Common myeloid progenitor, CD34-positive (primary cell): ENCODE measurements around the gene CTAG1B. TPM values are rescaled to one million over a fixed set of nuclear protein-coding genes. Genes with fewer than 3 reads are reported as not detected.
"Not testable (repeated sequence)": the region's sequence is repeated elsewhere in the genome, so short reads cannot be mapped to it uniquely, and the experiment has no call there.

ENCODE experiments used
- CTCF ChIA-PET: fragments of 350-600 bp; sonication (Branson Sonifier 250); formaldehyde crosslinking; loops from one replicate; lab custom pipeline; 2021; ENCODE audit warnings: antibody characterized with exemption; lab: Charles Lee
- POLR2A ChIA-PET: fragments of 350-600 bp; sonication (Branson Sonifier 250); formaldehyde crosslinking; loops from one replicate; lab custom pipeline; 2021; ENCODE audit warnings: antibody characterized with exemption; lab: Charles Lee
- DNase-seq, 3 donors: peaks; one replicate each; pipeline versions ENCODE4 v3.0.0 to v3.0.0-alpha.2; 2013
- H3K27ac ChIP-seq, 2 experiments: 1 replicate in 1 of 2; 2 replicates in 1 of 2; pipeline ENCODE4 v1.7.0; 2013; ENCODE audit warnings: inconsistent platforms in 2 of 2, low read length in 2 of 2, mild to moderate bottlenecking in 2 of 2, low read depth in 1 of 2, moderate library complexity in 1 of 2; ENCODE audit not compliant: severe bottlenecking in 2 of 2, insufficient read depth in 1 of 2, poor library complexity in 1 of 2
- H3K27me3 ChIP-seq, 5 experiments: replicated peaks in 2 of 5; 1 replicate in 3 of 5; 2 replicates in 2 of 5; pipeline versions ENCODE4 v1.6.1 to v1.7.0; 2013; ENCODE audit warnings: low read length in 4 of 5, mild to moderate bottlenecking in 2 of 5, moderate library complexity in 2 of 5, inconsistent platforms in 1 of 5; ENCODE audit not compliant: insufficient read depth in 5 of 5, control insufficient read depth in 4 of 5
- H3K36me3 ChIP-seq, 4 experiments: 1 replicate in 2 of 4; 2 replicates in 2 of 4; pipeline versions ENCODE4 v1.6.1 to v1.7.0; 2013; ENCODE audit warnings: low read length in 3 of 4, control low read depth in 1 of 4, mild to moderate bottlenecking in 1 of 4; ENCODE audit not compliant: control insufficient read depth in 4 of 4, insufficient read depth in 4 of 4
- H3K4me1 ChIP-seq, 4 experiments: 1 replicate in 3 of 4; 2 replicates in 1 of 4; pipeline versions ENCODE4 v1.6.1 to v1.7.1; 2013; ENCODE audit warnings: low read length in 3 of 4, mild to moderate bottlenecking in 3 of 4, control low read depth in 1 of 4, inconsistent platforms in 1 of 4, moderate library complexity in 1 of 4; ENCODE audit not compliant: control insufficient read depth in 4 of 4, insufficient read depth in 4 of 4; ENCODE audit errors: control extremely low read depth in 1 of 4
- H3K4me3 ChIP-seq, 7 experiments: 1 replicate in 4 of 7; 2 replicates in 3 of 7; pipeline versions ENCODE4 v1.5.1 to v1.7.0; 2013; ENCODE audit warnings: mild to moderate bottlenecking in 7 of 7, low read length in 6 of 7, moderate library complexity in 6 of 7, inconsistent platforms in 2 of 7, low read depth in 2 of 7, control low read depth in 1 of 7; ENCODE audit not compliant: insufficient read depth in 4 of 7, control insufficient read depth in 1 of 7; ENCODE audit errors: extremely low read depth in 1 of 7
- H3K9me3 ChIP-seq, 5 experiments: 1 replicate in 4 of 5; 2 replicates in 1 of 5; pipeline versions ENCODE4 v1.6.1 to v1.7.1; 2013; ENCODE audit warnings: low read length in 4 of 5, mild to moderate bottlenecking in 2 of 5, inconsistent platforms in 1 of 5, low read depth in 1 of 5, moderate library complexity in 1 of 5; ENCODE audit not compliant: control insufficient read depth in 4 of 5, insufficient read depth in 2 of 5; ENCODE audit errors: control extremely low read depth in 1 of 5
- WGBS: methylation state at CpG from one replicate; pipeline ENCODE4 v1.1.5; 2013; ENCODE audit not compliant: insufficient coverage; 5-methylcytosine and 5-hydroxymethylcytosine counted together
- polyA plus RNA-seq: library from polyadenylated mRNA; unstranded; fragments of 120-200 nt; gene quantifications from one replicate; pipeline ENCODE4 v1.2.1, GENCODE V29; 2013

Gene CTAG1B
- polyA plus RNA-seq: not detected

DNA sequence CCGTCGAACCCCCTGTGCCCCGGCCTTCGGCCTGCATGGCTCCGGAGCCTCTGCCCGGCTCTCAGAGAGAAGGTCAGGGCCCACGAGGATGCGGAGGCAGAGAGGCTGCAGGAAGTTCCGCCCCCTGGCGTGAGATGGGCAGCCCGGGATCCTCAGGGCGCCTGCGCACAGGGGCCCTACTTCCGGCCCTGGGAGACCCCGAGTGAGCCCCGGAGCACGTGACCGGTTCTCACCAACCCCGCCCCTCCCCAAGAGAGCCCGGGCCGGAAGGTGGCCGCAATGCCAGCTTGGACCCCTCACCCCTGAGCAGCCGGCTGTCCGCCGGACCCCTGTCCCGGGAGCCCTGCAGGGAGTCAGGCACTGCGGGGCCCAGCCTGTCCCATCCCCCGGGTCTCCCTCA is at the start of gene CTAG1B:
CTAG1B (minus strand) TSS at position 101 of the 400 bp plus-strand sequence; CDS start at position 37, 64 bp downstream.
- H3K4me3 ChIP-seq, DNase-seq, H3K27me3 ChIP-seq, H3K9me3 ChIP-seq, POLR2A ChIA-PET, CTCF ChIA-PET, H3K36me3 ChIP-seq, H3K27ac ChIP-seq, H3K4me1 ChIP-seq: not testable (repeated sequence)
- WGBS: no CpG with 5 or more reads among the region's 28 CpGs

DNA sequence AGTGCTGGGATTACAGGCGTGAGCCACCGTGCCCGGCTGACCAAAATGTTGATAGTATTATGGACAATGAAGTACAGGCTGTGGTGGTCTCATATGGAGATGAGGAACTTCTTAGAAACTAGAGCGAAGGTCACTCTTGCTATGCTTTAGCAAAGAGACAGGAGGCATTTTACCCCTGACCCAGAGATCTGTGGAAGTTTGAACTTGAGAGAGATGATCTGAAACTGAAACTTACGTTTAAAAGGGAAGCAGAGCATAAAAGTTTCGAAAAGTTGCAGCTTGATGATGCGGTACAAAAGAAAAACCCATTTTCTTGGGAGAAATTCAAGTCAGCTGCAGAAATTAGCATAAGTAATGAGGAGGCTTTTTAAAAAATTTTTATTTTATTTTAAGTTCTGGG is 42.8 kb upstream of the CTAG1B start:
- H3K36me3 ChIP-seq: no peaks in the 10 kb centered on the region
- no peaks in the 10 kb centered on the region for H3K4me1 ChIP-seq
- no peak overlapping the region for H3K4me3 ChIP-seq
- peaks cover 0 to 12% (median 3%) of the 10 kb centered on the region in 5 experiments for H3K9me3 ChIP-seq
- DNase-seq: no peak
- ChIA-PET CTCF (no interaction called here), POLR2A (no interaction called here)
- WGBS: 81% methylated on average over 7 of the region's 7 CpGs
- peaks cover 0 to 3% (median 0%) of the 10 kb centered on the region in 5 experiments for H3K27me3 ChIP-seq
- no peak overlapping the region for H3K27ac ChIP-seq

DNA sequence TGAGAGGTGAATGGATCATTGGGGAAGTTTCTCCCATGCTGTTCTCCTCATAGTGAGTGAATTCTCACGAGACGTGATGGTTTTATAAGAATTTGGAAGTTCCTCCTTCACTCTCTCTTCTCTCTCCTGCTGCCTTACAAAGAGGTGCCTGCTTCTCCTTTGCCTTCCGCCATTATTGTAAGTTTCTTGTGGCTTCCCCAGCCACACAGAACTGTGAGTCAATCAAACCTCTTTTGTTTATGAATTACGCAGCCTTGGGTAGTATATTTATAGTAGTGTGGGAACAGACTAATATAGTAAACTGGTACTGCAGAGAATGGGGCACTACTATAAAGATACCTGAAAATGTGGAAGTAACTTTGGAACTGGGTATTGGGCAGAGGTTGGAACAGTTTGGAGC is 42.1 kb upstream of the CTAG1B start:
- no peak overlapping the region for H3K4me3 ChIP-seq
- H3K27me3 ChIP-seq: peaks cover 0 to 3% (median 0%) of the 10 kb centered on the region in 5 experiments
- CTCF ChIA-PET: no interaction called here
- H3K4me1 ChIP-seq: no peaks in the 10 kb centered on the region
- H3K27ac ChIP-seq: no peak overlapping the region
- H3K9me3 ChIP-seq: peaks cover 0 to 12% (median 3%) of the 10 kb centered on the region in 5 experiments
- WGBS: 84% methylated on average over 4 of the region's 4 CpGs
- POLR2A ChIA-PET: no interaction called here
- H3K36me3 ChIP-seq: no peaks in the 10 kb centered on the region
- peak in 1 of 3 donors; percentile 3 for DNase-seq

DNA sequence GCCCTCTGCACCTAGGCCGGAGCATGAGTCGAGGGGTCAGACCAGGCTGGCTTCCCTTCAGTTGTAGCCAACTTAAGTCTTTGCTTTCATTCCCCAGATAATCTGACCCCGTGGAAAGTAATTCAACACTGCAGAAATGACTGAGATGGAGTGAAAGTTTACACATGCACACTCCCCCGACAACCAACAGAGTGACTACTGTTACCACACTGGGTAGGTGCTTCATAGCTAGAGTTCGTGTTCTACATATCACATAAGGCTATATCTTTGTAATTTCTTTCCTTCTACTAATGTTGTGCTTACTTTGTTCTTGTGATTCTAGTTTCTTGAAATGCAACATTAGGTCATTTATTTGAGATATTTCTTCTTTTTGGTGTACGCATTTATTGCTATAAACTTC is 41.5 kb upstream of the CTAG1B start:
- H3K4me3 ChIP-seq: no peak overlapping the region
- no peaks in the 10 kb centered on the region for H3K36me3 ChIP-seq
- DNase-seq: no peak
- H3K4me1 ChIP-seq: no peaks in the 10 kb centered on the region
- ChIA-PET CTCF (no interaction called here), POLR2A (no interaction called here)
- 86% methylated on average over 3 of the region's 6 CpGs for WGBS
- peaks cover 0 to 12% (median 3%) of the 10 kb centered on the region in 5 experiments for H3K9me3 ChIP-seq
- peaks cover 0 to 3% (median 0%) of the 10 kb centered on the region in 5 experiments for H3K27me3 ChIP-seq
- no peak overlapping the region for H3K27ac ChIP-seq

DNA sequence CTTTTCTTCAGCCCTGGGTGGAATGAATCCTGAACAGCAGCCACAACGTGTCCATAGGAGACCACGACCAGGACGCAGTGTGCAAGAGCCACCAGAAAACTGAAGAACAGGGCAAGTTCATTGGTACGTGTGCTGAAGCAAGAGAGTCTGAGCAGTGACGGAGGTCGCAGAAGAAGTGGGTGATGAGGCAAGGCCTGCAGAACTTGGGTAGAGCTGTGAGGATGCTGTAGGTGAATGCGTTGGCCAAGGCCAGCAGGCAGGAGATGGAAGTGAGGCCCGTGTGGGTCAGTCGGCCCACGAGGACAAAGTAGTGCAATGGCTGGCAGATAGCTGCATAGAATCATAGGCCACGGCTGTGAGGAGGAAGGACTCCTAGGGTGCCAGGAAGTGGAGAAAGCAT is 39.9 kb upstream of the CTAG1B start:
- Histone ChIP-seq H3K4me3 (no peak overlapping the region), H3K27me3 (peaks cover 0 to 3% (median 0%) of the 10 kb centered on the region in 5 experiments), H3K36me3 (no peaks in the 10 kb centered on the region), H3K27ac (no peak overlapping the region), H3K4me1 (no peaks in the 10 kb centered on the region), H3K9me3 (peaks cover 0 to 10% (median 2%) of the 10 kb centered on the region in 5 experiments)
- 96% methylated on average over 11 of the region's 11 CpGs for WGBS
- ChIA-PET CTCF (no interaction called here), POLR2A (no interaction called here)
- no peak for DNase-seq

DNA sequence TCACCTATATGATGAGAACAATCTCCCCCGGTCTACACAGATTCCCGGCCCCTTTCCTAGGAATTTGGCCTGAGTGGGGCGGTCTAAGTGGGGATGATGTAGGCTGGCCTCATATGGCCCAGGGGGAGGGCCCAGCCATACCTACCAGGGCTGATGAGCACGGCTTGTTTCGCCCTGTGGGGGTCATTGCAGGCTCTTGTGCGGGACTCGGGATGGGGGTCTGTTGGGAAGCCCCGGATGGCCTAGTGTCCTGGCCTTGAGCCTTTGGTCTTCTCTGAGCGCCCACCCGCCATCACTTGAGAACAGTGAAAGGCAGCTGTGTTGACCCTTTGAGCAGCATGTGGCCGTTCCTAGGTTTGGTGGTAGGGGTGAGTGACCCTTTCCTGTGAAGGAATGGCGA is 39.1 kb upstream of the CTAG1B start:
- 97% methylated on average over 12 of the region's 12 CpGs for WGBS
- DNase-seq: no peak
- ChIA-PET CTCF (no interaction called here), POLR2A (no interaction called here)
- H3K4me3 ChIP-seq: no peak overlapping the region
- H3K36me3 ChIP-seq: no peaks in the 10 kb centered on the region
- H3K27ac ChIP-seq: no peak overlapping the region
- no peaks in the 10 kb centered on the region for H3K4me1 ChIP-seq
- H3K9me3 ChIP-seq: peaks cover 0 to 7% (median 0%) of the 10 kb centered on the region in 5 experiments
- H3K27me3 ChIP-seq: peaks cover 0 to 3% (median 0%) of the 10 kb centered on the region in 5 experiments

DNA sequence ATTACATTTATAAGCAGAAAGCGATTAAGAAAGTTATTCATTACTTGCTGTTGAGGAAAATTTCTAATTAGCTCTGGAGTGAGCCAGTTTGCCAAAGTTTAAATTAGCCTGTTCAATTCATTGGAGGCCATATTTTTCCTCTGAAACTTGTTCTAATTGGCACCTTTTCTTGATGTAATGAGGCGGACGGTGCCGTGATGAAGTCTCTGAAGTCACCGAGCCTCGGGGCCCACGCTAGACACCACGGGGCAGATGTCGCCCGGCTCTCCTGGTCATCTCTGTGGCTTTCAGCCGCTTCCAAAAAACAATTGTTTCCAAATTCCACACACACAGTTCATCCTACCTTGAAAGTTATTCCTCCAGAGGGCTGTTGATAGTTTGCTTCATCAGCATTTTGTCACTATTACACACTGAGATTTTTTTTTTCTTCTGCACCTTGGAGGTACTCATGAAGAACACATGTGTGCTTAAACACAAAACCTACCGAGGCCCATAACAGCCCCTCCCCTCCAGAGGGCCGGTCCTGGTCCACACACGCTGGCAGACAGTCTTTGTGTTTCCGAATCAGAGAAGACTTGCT is 38.2 kb upstream of the CTAG1B start:
- Histone ChIP-seq H3K9me3 (peaks cover 0 to 1% (median 0%) of the 10 kb centered on the region in 5 experiments), H3K27me3 (peaks cover 0 to 3% (median 0%) of the 10 kb centered on the region in 5 experiments), H3K27ac (no peak overlapping the region), H3K4me1 (no peaks in the 10 kb centered on the region), H3K4me3 (no peak overlapping the region), H3K36me3 (no peaks in the 10 kb centered on the region)
- 100% methylated on average over 2 of the region's 15 CpGs for WGBS
- DNase-seq: no peak
- ChIA-PET POLR2A (no interaction called here), CTCF (no interaction called here)
